SK-N-SH (cell line): ENCODE data around the gene MAD1L1. TPM values are rescaled to one million over a fixed set of nuclear protein-coding genes. Genes with fewer than 3 reads are reported as not detected.

Experiments used
- CTCF ChIA-PET: fragments of 300-600, 350-600 bp; formaldehyde crosslinking; extraction: SDS; loops from one replicate; lab custom pipeline; 2021; lab: Yijun Ruan, JAX
- POLR2A ChIA-PET: fragments of 350-600 bp; sonication (Branson Sonifier 250); formaldehyde crosslinking; extraction: SDS; loops from one replicate; lab custom pipeline; 2020; ENCODE audit warnings: antibody characterized with exemption, inconsistent platforms; lab: Yijun Ruan, JAX
- DNase-seq: peaks from one replicate; pipeline ENCODE4 v3.0.0; 2012
- H2AFZ ChIP-seq: fragments of 200-600 bp; sonication (generic); 2 replicates; pipeline ENCODE4 v1.8.1; 2016; ENCODE audit warnings: antibody characterized with exemption, mild to moderate bottlenecking, low read depth
- H3F3A ChIP-seq: fragments of 200-600 bp; sonication (generic); replicated peaks from 2 replicates; pipeline ENCODE3; 2016; ENCODE audit warnings: antibody characterized with exemption, mild to moderate bottlenecking; ENCODE audit not compliant: insufficient read depth
- H3K27ac ChIP-seq, 2 experiments: fragments of 200-500 bp in 1 of 2; fragments of 200-600 bp in 1 of 2; sonication (Bioruptor generic) in 1 of 2; sonication (generic), shearing (Covaris generic) in 1 of 2; 2 replicates each; pipeline versions ENCODE4 v1.5.1 to v1.6.1; 2014 to 2016; ENCODE audit warnings: low read depth in 2 of 2, inconsistent platforms in 1 of 2, low read length in 1 of 2, mild to moderate bottlenecking in 1 of 2, mixed read lengths in 1 of 2
- H3K27me3 ChIP-seq: fragments of 200-600 bp; sonication (generic), shearing (Covaris generic); 2 replicates; pipeline ENCODE4 v1.6.1; 2016; ENCODE audit warnings: mixed run types; ENCODE audit not compliant: insufficient read depth
- H3K36me3 ChIP-seq, 2 experiments: fragments of 200-500 bp in 1 of 2; fragments of 200-600 bp in 1 of 2; sonication (Bioruptor generic) in 1 of 2; sonication (generic) in 1 of 2; replicated peaks in 1 of 2; 2 replicates each; pipeline versions ENCODE3 to v1.5.1; 2014 to 2016; ENCODE audit warnings: low read length in 1 of 2, mild to moderate bottlenecking in 1 of 2; ENCODE audit not compliant: insufficient read depth in 2 of 2, control insufficient read depth in 1 of 2
- H3K4me1 ChIP-seq, 2 experiments: fragments of 200-500 bp in 1 of 2; fragments of 200-600 bp in 1 of 2; sonication (Bioruptor generic) in 1 of 2; sonication (generic), shearing (Covaris generic) in 1 of 2; 2 replicates each; pipeline versions ENCODE4 v1.5.1 to v1.6.1; 2014 to 2016; ENCODE audit warnings: low read depth in 1 of 2, low read length in 1 of 2, mixed run types in 1 of 2; ENCODE audit not compliant: insufficient read depth in 2 of 2, control insufficient read depth in 1 of 2
- H3K4me2 ChIP-seq: fragments of 200-600 bp; sonication (generic), shearing (Covaris generic); 2 replicates; pipeline ENCODE4 v1.6.1; 2017; ENCODE audit warnings: mixed run types
- H3K4me3 ChIP-seq, 2 experiments: fragments of 200-500 bp in 1 of 2; fragments of 200-600 bp in 1 of 2; sonication (Bioruptor generic) in 1 of 2; sonication (generic), shearing (Covaris generic) in 1 of 2; 2 replicates each; pipeline versions ENCODE4 v1.5.1 to v1.8.1; 2014 to 2016; ENCODE audit warnings: low read depth in 2 of 2, inconsistent platforms in 1 of 2, low read length in 1 of 2, mild to moderate bottlenecking in 1 of 2, mixed read lengths in 1 of 2, moderate library complexity in 1 of 2
- H3K79me2 ChIP-seq: fragments of 200-600 bp; sonication (generic); 2 replicates; pipeline ENCODE4 v1.8.1; 2017; ENCODE audit warnings: mild to moderate bottlenecking; ENCODE audit not compliant: insufficient read depth
- H3K9ac ChIP-seq: fragments of 200-600 bp; sonication (generic); 2 replicates; pipeline ENCODE4 v1.6.1; 2017; ENCODE audit warnings: mixed run types
- H3K9me2 ChIP-seq: fragments of 200-600 bp; sonication (generic); 2 replicates; pipeline ENCODE4 v1.6.1; 2017; ENCODE audit warnings: mixed run types
- H3K9me3 ChIP-seq: fragments of 200-600 bp; sonication (generic); 2 replicates; pipeline ENCODE4 v1.6.1; 2017; ENCODE audit warnings: mixed run types, mild to moderate bottlenecking, moderate library complexity
- H4K20me1 ChIP-seq: fragments of 200-600 bp; sonication (generic); 2 replicates; pipeline ENCODE4 v1.6.1; 2017; ENCODE audit warnings: mild to moderate bottlenecking, mixed run types; ENCODE audit not compliant: insufficient read depth
- CHD2 ChIP-seq: fragments of 150-350 bp; IDR thresholded peaks from 2 replicates; pipeline ENCODE4 v1.6.1; 2018; ENCODE audit warnings: low read length; ENCODE audit not compliant: partially characterized antibody
- ELF1 ChIP-seq: IDR thresholded peaks from 2 replicates; pipeline ENCODE4 v1.4.0; 2012
- EP300 ChIP-seq, 2 experiments: IDR thresholded peaks; 2 replicates each; pipeline versions ENCODE4 v1.4.0 to v1.6.1; 2012; ENCODE audit warnings: borderline replicate concordance in 1 of 2, low read depth in 1 of 2, low read length in 1 of 2
- GATA2 ChIP-seq: sonication (generic); formaldehyde crosslinking; IDR thresholded peaks from 2 replicates; pipeline ENCODE4 v1.5.0; 2020; ENCODE audit warnings: mild to moderate bottlenecking, missing genetic modification reagents
- JUND ChIP-seq: IDR thresholded peaks from 2 replicates; pipeline ENCODE4 v1.4.0; 2012
- MEF2A ChIP-seq: IDR thresholded peaks from 2 replicates; pipeline ENCODE4 v1.4.0; 2012; ENCODE audit warnings: low read depth, borderline replicate concordance
- MXI1 ChIP-seq: IDR thresholded peaks from 2 replicates; pipeline ENCODE4 v1.6.1; 2012; ENCODE audit warnings: mild to moderate bottlenecking, low read depth, low read length, improper control_type of control experiment
- NFIC ChIP-seq: IDR thresholded peaks from 2 replicates; pipeline ENCODE4 v1.4.0; 2012; ENCODE audit warnings: borderline replicate concordance
- NRF1 ChIP-seq: IDR thresholded peaks from 2 replicates; pipeline ENCODE4 v1.6.1; 2012; ENCODE audit warnings: low read depth, mild to moderate bottlenecking, low read length
- PBX3 ChIP-seq: IDR thresholded peaks from 2 replicates; pipeline ENCODE4; 2012
- POLR2AphosphoS5 ChIP-seq: IDR thresholded peaks from 2 replicates; pipeline ENCODE4 v1.6.1; 2012; ENCODE audit warnings: low read depth, low read length
- RCOR1 ChIP-seq: fragments of 150-350 bp; IDR thresholded peaks from 2 replicates; pipeline ENCODE4 v1.6.1; 2017; ENCODE audit warnings: antibody characterized with exemption, low read length
- RXRA ChIP-seq: IDR thresholded peaks from 2 replicates; pipeline ENCODE4 v1.4.0; 2012; ENCODE audit warnings: low read depth, mild to moderate bottlenecking, borderline replicate concordance
- SMC3 ChIP-seq: IDR thresholded peaks from 2 replicates; pipeline ENCODE4 v1.6.1; 2012; ENCODE audit warnings: low read depth, low read length, improper control_type of control experiment
- TAF1 ChIP-seq: IDR thresholded peaks from 2 replicates; pipeline ENCODE4 v1.6.1; 2012; ENCODE audit warnings: low read depth, mild to moderate bottlenecking, low read length, moderate library complexity, borderline replicate concordance
- TCF12 ChIP-seq: IDR thresholded peaks from 2 replicates; pipeline ENCODE4 v1.4.0; 2012
- TEAD4 ChIP-seq: IDR thresholded peaks from 2 replicates; pipeline ENCODE4 v1.4.0; 2012; ENCODE audit warnings: mild to moderate bottlenecking, borderline replicate concordance; ENCODE audit not compliant: insufficient read depth
- USF2 ChIP-seq: fragments of 150-350 bp; IDR thresholded peaks from 2 replicates; pipeline ENCODE4 v1.6.1; 2017; ENCODE audit warnings: antibody characterized with exemption, low read length, low read depth, borderline replicate concordance
- YY1 ChIP-seq: IDR thresholded peaks from 2 replicates; pipeline ENCODE4 v1.4.0; 2012; ENCODE audit warnings: low read depth, mild to moderate bottlenecking
- ZBTB33 ChIP-seq: IDR thresholded peaks from 2 replicates; pipeline ENCODE4 v1.4.0; 2012; ENCODE audit warnings: low read depth, borderline replicate concordance
- WGBS: methylation state at CpG from one replicate; pipeline ENCODE4 v1.1.6; 2017; ENCODE audit warnings: low lambda C conversion rate; 5-methylcytosine and 5-hydroxymethylcytosine counted together
- polyA plus RNA-seq, 3 experiments: library from polyadenylated mRNA; depleted of rRNA; stranded (reverse); fragments of >200 nt; gene quantifications; 2 replicates each; pipeline ENCODE4 v1.2.3, GENCODE V29; 2012

The MAD1L1 gene
- polyA plus RNA-seq, 1 of the 3 experiments (the other 2 are of a cell fraction) = 46.2 TPM

GRCh38 chr7:2050511-2050866, 182.3 kb downstream of the MAD1L1 start:
- peaks cover 0 to 17% of the 10 kb centered on the region in 2 experiments; a peak in 1 of 4 replicates for H3K4me1 ChIP-seq
- H3F3A ChIP-seq = no peaks in the 10 kb centered on the region
- H3K36me3 ChIP-seq = no peaks in the 10 kb centered on the region
- no peak overlapping the region for H3K9ac ChIP-seq
- no peak for DNase-seq
- no peak overlapping the region for H3K4me2 ChIP-seq
- no peaks in the 10 kb centered on the region for H3K9me3 ChIP-seq
- H3K79me2 ChIP-seq = no peaks in the 10 kb centered on the region
- no peak for TF ChIP-seq POLR2AphosphoS5
- no peak for TF ChIP-seq TEAD4
- TF ChIP-seq EP300 (IDR thresholded peaks at IDR 0.05; ENCODE audit: borderline replicate concordance in 1 of 2, low read depth in 1 of 2, low read length in 1 of 2) = no peak
- no peak for TF ChIP-seq TCF12
- no peak for TF ChIP-seq GATA2 (CRISPR knock-in tag)
- TF ChIP-seq RXRA = no peak
- TF ChIP-seq YY1 = no peak
- TF ChIP-seq PBX3 = no peak
- TF ChIP-seq MEF2A = no peak
- TF ChIP-seq ZBTB33 = no peak
- no peak for TF ChIP-seq ELF1
- TF ChIP-seq NRF1 = no peak
- no peak for TF ChIP-seq JUND
- TF ChIP-seq CHD2 = no peak
- TF ChIP-seq NFIC = no peak
- TF ChIP-seq SMC3 = no peak
- TF ChIP-seq RCOR1 = no peak
- no peak overlapping the region for H2AFZ ChIP-seq
- WGBS = 86% methylated on average over 2 of the region's 7 CpGs
- H3K9me2 ChIP-seq = no peaks in the 10 kb centered on the region
- POLR2A ChIA-PET = no interaction called here
- H3K27me3 ChIP-seq = no peaks in the 10 kb centered on the region
- CTCF ChIA-PET = no interaction called here
- no peaks in the 10 kb centered on the region for H4K20me1 ChIP-seq
- no peak overlapping the region for H3K27ac ChIP-seq
- H3K4me3 ChIP-seq = no peak overlapping the region

GRCh38 chr7:2049782-2050510, 182.8 kb downstream of the MAD1L1 start:
- Histone ChIP-seq H3F3A (no peaks in the 10 kb centered on the region), H3K9me3 (no peaks in the 10 kb centered on the region), H3K4me1 (peaks cover 0 to 17% of the 10 kb centered on the region in 2 experiments; a peak in 1 of 4 replicates), H3K79me2 (no peaks in the 10 kb centered on the region), H3K27me3 (no peaks in the 10 kb centered on the region), H2AFZ (no peak overlapping the region), H3K4me2 (no peak overlapping the region), H4K20me1 (no peaks in the 10 kb centered on the region), H3K9me2 (no peaks in the 10 kb centered on the region), H3K4me3 (no peak overlapping the region), H3K36me3 (no peaks in the 10 kb centered on the region), H3K27ac (no peak overlapping the region), H3K9ac (no peak overlapping the region)
- DNase-seq = no peak
- POLR2A ChIA-PET = no interaction called here
- CTCF ChIA-PET = no interaction called here
- 95% methylated on average over 34 of the region's 37 CpGs for WGBS
- TF ChIP-seq GATA2 (CRISPR knock-in tag) (no peak), JUND (no peak), ELF1 (no peak), MXI1 (no peak), NFIC (no peak), TAF1 (no peak), POLR2AphosphoS5 (no peak), USF2 (no peak), ZBTB33 (no peak), CHD2 (no peak), TEAD4 (no peak), TCF12 (no peak), EP300 (IDR thresholded peaks at IDR 0.05; ENCODE audit: borderline replicate concordance in 1 of 2, low read depth in 1 of 2, low read length in 1 of 2) (no peak)
